GM19372 (cell line): ENCODE results near the gene THRB.

Experiments used
- ATAC-seq: cut with Tn5 transposase; IDR thresholded peaks from one replicate; pipeline ENCODE4 v1.9.1; 2021; ENCODE audit warnings: mild to moderate bottlenecking, low read depth, moderate library complexity; ENCODE audit not compliant: unreplicated experiment

THRB gene

DNA sequence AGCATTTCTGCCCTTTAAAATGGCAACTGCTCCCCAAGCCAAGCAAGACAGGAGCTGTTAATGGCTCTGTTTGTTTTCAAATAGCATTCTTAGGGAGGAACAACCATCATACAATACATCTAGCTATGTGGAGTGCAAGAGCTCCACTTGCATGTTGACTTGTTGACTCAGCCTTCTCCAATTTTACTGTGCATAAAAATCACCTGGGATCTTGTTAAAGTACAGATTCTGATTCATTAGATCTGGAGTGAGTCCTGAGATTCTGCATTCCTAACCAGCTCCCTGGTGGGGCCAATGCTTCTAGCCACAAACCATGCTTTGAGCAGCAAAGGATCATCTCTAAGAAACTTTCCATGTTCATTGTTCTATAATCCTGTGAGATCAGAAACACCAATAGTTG is 171.4 kb downstream of the THRB start:
- ATAC-seq, result no peak

- ATAC-seq, result no peak
Measured at GRCh38 chr3:24320601-24321000, 174.0 kb downstream of the THRB start.

GRCh38 chr3:24318677-24319287 is 175.9 kb downstream of the THRB start:
- ATAC-seq, result no peak

GRCh38 chr3:24316887-24317383 is 177.7 kb downstream of the THRB start:
- ATAC-seq, result no peak

GRCh38 chr3:24315971-24316370 is 178.7 kb downstream of the THRB start:
- ATAC-seq, result no peak

DNA sequence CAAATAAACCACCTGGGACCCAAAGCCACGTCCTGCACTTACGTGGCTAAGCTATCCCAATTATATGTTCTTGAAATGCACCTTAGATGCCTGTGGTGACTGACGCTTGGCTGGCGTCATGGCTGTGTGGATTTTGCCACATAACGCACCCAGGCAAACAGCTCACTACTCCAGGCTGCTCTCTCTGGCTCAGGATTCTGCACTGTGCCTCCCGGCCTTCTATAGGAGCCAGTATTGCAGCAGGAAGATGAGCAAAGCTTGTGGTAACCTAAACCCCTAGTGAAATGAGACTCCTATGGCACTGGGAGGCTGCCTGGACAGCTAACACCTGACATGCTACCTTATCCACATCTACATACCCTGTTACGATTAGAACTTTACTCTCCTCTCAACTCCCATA is 179.3 kb downstream of the THRB start:
- no peak for ATAC-seq

- ATAC-seq, result no peak
Measured at GRCh38 chr3:24311881-24312280, 182.8 kb downstream of the THRB start.

GRCh38 chr3:24310887-24311286 is 183.8 kb downstream of the THRB start:
- ATAC-seq, result no peak

DNA sequence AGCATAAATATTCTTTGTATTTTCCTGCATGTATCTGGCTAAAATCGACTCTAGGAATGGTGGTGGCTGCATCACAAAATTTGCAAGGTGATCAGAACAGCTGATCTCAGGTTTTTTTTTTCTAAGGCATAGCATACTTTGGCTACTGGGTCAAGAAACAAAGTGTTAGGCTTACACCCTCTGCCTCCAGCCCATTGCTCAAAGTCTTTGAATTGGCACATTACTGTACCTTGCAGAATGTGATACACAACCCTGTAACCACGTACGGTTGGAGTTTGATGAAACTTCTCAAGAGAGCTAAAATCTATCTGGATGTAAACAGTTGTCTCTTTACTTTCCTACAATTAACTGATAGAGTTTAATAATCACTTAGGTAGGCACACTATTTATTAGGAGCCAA is 188.1 kb downstream of the THRB start:
- ATAC-seq, result no peak

- ATAC-seq, result no peak
Measured at GRCh38 chr3:24305795-24306467, 188.7 kb downstream of the THRB start.

DNA sequence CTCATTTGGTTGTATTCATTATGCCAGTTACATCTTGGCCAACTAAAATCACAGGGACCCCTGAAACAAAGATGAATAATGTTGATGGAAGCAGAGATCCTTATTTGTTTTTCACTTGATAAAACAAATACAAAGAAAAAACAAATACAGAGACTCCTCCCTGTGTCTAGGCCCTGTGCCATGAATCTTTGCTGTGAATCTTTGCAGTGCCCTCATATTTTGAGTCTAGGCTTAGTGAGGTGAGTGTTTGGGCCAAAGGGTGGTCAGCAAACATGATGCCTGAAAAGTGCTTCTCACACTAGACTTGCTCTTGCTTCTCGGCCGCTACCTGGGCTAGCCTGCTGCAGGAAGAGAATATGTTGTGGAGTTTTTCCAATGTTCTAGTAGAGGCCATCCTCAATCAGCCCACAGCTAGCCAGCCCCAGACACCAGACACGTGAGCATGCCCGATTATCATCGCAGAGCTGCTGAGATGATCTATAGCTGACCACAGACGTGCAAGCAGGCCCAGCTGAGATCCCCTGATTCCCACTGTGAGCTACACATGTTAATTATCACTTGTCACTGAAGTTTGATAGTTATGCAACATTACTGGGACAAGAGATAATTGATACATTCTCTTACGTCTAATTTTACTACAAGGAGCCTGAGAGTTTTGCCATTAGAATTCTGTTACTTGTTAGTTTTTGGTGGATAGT is 191.4 kb downstream of the THRB start:
- ATAC-seq, result no peak

DNA sequence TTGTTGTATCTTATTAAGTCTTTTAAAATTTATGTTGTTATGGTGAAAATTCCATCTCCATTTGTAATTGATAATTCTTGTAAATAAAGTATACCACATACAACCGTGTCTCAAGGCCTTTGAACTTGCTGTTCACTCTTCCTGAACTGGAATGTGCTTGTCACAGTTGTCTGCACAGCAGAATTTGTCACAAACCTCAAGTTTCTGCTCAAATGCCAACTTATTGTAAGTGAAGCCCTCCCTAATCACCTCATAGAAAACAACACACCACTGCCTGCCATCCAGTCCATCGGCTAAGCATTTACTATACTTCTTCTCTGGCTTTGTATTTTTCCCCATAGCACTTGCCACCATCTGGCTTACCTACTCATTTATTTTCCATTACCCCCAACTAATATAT is 192.3 kb downstream of the THRB start:
- no peak for ATAC-seq

- no peak for ATAC-seq
Measured at GRCh38 chr3:24300949-24301348, 193.7 kb downstream of the THRB start.

DNA sequence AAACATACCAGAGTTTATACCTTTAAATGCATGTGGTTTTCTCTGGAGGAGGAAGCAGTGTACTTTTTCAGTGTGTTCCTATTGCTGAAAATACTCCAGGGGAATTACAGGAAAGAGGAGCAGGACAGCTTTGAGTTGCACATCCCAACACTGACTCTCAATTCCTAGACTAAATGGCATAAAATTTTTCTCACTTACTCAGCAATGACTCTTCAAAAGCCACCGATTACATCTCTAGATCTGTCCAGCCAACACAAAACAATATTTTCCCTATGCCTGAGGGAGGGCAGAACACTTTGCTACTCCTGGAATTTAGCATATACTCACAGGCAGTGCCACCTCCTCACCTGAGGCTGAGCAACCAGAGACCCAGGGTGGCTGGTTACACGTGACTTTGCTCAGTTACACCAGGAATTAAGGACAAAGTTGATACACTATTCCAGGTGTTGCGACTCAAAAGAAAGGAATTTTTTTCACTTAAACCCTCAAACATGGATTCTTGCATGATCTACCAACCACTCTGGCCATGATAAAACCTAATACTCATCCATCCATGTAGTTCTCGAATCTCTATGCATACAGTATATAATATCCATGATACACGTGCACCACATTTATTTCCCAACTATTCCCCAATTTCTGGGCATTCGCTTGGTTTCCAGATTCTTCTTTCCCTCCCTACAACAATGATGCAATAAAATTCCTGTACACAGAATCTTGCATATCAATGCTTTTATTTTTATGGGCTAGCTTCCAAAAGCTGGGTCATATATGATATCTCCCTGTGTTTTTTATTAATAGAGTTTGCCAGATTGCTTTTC is 194.6 kb downstream of the THRB start:
- no peak for ATAC-seq

DNA sequence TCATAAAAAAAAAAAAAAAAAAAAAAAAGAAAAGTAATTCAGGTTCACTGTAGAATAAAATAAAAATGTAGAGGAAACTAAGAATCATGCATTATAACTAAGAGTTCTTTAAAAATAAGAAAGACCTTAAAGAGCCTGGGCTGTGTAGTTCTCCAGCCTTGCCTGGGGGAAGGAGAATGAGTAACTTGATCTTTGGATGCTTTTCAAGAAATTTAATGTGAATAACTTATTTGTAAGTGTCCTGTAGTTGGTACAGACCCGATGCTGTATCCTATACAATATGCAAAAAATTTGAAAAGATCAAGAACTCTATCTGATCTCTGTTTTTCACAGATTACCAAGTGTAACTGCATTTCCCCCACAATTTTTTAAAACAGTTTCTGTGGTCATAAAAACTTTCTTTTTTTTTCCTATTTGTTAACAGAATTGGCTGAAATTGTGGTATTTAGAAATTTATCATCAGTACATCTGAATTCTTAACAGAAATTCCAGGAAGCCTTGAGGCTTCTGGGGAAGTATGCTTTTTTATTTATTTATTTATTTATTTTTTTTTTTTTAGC is 195.3 kb downstream of the THRB start:
- no peak for ATAC-seq

- ATAC-seq, result no peak
Measured at GRCh38 chr3:24296441-24297205, 198.0 kb downstream of the THRB start.

GRCh38 chr3:24294150-24294549 is 200.5 kb downstream of the THRB start:
- ATAC-seq, result no peak

DNA sequence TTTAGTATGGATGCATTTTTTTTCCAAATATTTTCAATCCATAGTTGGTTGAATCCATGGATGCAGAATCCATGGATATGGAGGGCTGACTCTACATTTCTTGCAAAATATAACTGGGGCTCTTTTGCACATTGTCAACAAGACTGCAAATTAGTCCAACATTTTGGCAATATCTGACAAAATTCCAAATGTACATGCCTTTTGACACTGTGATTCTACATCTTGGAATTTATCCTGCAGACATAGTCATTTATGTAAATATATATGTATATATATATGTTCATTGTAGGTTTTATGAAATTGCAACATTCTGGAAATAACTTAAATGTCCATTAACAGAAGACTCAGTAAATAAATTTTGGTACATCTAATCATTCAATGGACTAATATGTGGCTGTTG is 203.0 kb downstream of the THRB start:
- no peak for ATAC-seq

DNA sequence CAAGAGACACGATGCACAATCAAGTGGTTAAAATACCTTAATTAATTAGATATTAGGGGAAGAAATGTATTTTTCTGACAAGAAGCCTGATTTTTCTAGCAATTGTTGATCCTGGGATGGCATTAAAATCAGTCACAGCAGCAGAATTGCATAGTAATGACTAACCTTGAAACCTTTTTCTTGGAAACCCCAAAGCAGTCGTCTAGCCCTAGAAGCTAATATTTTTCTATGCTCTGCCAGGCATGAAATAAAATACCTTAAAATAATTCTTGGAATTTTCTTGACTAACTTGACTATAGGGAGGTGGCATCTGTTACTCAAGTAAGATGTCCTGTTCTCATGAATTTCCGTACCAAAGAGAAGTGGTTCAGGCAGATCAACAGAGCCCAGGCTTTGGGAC is 204.1 kb downstream of the THRB start:
- ATAC-seq, result no peak
